RWPE2 (cell line): ENCODE results near the gene CA9.
"Not testable (repeated sequence)": the region's sequence is repeated elsewhere in the genome, so short reads cannot be mapped to it uniquely, and the experiment has no call there.

ENCODE experiments used
- ATAC-seq: fragments of 200-7000 bp; cut with Tn5 transposase; 3 replicates; pipeline ENCODE4 v1.9.1; 2021; ENCODE audit warnings: low read depth
- DNase-seq: peaks from one replicate; pipeline ENCODE4 v3.0.0-alpha.2; 2020; ENCODE audit warnings: low spot score
- H3K27ac ChIP-seq: fragments of 450-650 bp; 2 replicates; pipeline ENCODE4 v1.5.1; 2017; ENCODE audit warnings: mild to moderate bottlenecking; ENCODE audit not compliant: poor library complexity, severe bottlenecking
- H3K27me3 ChIP-seq: fragments of 250-450 bp; sonication (Bioruptor Pico); 2 replicates; pipeline ENCODE4 v1.5.1; 2021; ENCODE audit warnings: mild to moderate bottlenecking, moderate library complexity; ENCODE audit not compliant: insufficient read depth, poor library complexity, severe bottlenecking
- H3K36me3 ChIP-seq: fragments of 250-450 bp; sonication (Bioruptor Pico); 2 replicates; pipeline ENCODE4 v1.5.1; 2020; ENCODE audit warnings: low read depth, mild to moderate bottlenecking, moderate library complexity
- H3K4me1 ChIP-seq: fragments of 250-450 bp; sonication (Bioruptor Pico); 2 replicates; pipeline ENCODE4 v1.5.1; 2021; ENCODE audit warnings: mild to moderate bottlenecking, moderate library complexity; ENCODE audit not compliant: insufficient read depth, poor library complexity, severe bottlenecking
- H3K4me3 ChIP-seq: fragments of 250-450 bp; sonication (Bioruptor Pico); 2 replicates; pipeline ENCODE4 v1.5.1; 2021; ENCODE audit warnings: mild to moderate bottlenecking, moderate library complexity; ENCODE audit not compliant: severe bottlenecking
- H3K9me3 ChIP-seq: fragments of 250-450 bp; sonication (Bioruptor Pico); 2 replicates; pipeline ENCODE4 v1.5.1; 2021; ENCODE audit warnings: mild to moderate bottlenecking, moderate library complexity; ENCODE audit not compliant: severe bottlenecking
- CTCF ChIP-seq: fragments of 450-650 bp; IDR thresholded peaks from one replicate; pipeline ENCODE4 v1.5.1; 2017; ENCODE audit warnings: mild to moderate bottlenecking, moderate library complexity; ENCODE audit not compliant: poor library complexity, severe bottlenecking

Gene CA9

GRCh38 chr9:35635730-35636129 lies 38.0 kb upstream of the CA9 start:
- ATAC-seq (no peak), DNase-seq (no peak)
- Histone ChIP-seq H3K27ac (no peak overlapping the region), H3K9me3 (no peaks in the 10 kb centered on the region), H3K36me3 (no peaks in the 10 kb centered on the region), H3K27me3 (no peaks in the 10 kb centered on the region), H3K4me3 (no peak overlapping the region), H3K4me1 (no peaks in the 10 kb centered on the region)
- TF ChIP-seq CTCF: no peak

GRCh38 chr9:35636135-35636876 lies 37.4 kb upstream of the CA9 start:
- Histone ChIP-seq H3K4me3 (no peak overlapping the region), H3K4me1 (no peaks in the 10 kb centered on the region), H3K27ac (no peak overlapping the region), H3K27me3 (no peaks in the 10 kb centered on the region), H3K9me3 (no peaks in the 10 kb centered on the region), H3K36me3 (no peaks in the 10 kb centered on the region)
- DNase-seq (no peak), ATAC-seq (no peak)
- TF ChIP-seq CTCF: no peak

GRCh38 chr9:35636877-35637246 lies 36.9 kb upstream of the CA9 start:
- not testable (repeated sequence) for ATAC-seq, DNase-seq, H3K4me3 ChIP-seq

GRCh38 chr9:35637427-35637955 lies 36.2 kb upstream of the CA9 start:
- not testable (repeated sequence) for H3K27me3 ChIP-seq, ATAC-seq, H3K27ac ChIP-seq, H3K9me3 ChIP-seq, DNase-seq, H3K4me3 ChIP-seq, H3K4me1 ChIP-seq, H3K36me3 ChIP-seq

More at GRCh38 chr9:35636877-35637246, 36.9 kb upstream of the CA9 start:
- not testable (repeated sequence) for H3K9me3 ChIP-seq, H3K27me3 ChIP-seq, H3K36me3 ChIP-seq, H3K27ac ChIP-seq, H3K4me1 ChIP-seq

- not testable (repeated sequence) for H3K27ac ChIP-seq, H3K27me3 ChIP-seq, ATAC-seq, DNase-seq, H3K4me1 ChIP-seq, H3K4me3 ChIP-seq, H3K9me3 ChIP-seq, H3K36me3 ChIP-seq
Measured at GRCh38 chr9:35638751-35639150, 35.0 kb upstream of the CA9 start.

GRCh38 chr9:35639225-35639624 lies 34.5 kb upstream of the CA9 start:
- not testable (repeated sequence) for H3K4me1 ChIP-seq, H3K27me3 ChIP-seq, H3K9me3 ChIP-seq, H3K4me3 ChIP-seq, H3K27ac ChIP-seq, DNase-seq, H3K36me3 ChIP-seq, ATAC-seq

- H3K27ac ChIP-seq: no peak overlapping the region
Measured at GRCh38 chr9:35639631-35640030, 34.1 kb upstream of the CA9 start.

GRCh38 chr9:35640431-35640830 lies 33.3 kb upstream of the CA9 start:
- DNase-seq, H3K9me3 ChIP-seq, H3K27me3 ChIP-seq, H3K36me3 ChIP-seq, ATAC-seq, H3K27ac ChIP-seq, H3K4me1 ChIP-seq, H3K4me3 ChIP-seq: not testable (repeated sequence)

More at GRCh38 chr9:35639631-35640030, 34.1 kb upstream of the CA9 start:
- no peak for DNase-seq
- no peak for ATAC-seq
- no peak overlapping the region for H3K4me3 ChIP-seq
- no peaks in the 10 kb centered on the region for H3K27me3 ChIP-seq
- no peak for TF ChIP-seq CTCF
- no peaks in the 10 kb centered on the region for H3K36me3 ChIP-seq
- H3K9me3 ChIP-seq: no peaks in the 10 kb centered on the region
- H3K4me1 ChIP-seq: no peaks in the 10 kb centered on the region

GRCh38 chr9:35641478-35641877 lies 32.2 kb upstream of the CA9 start:
- H3K4me3 ChIP-seq, H3K27me3 ChIP-seq, H3K36me3 ChIP-seq, H3K9me3 ChIP-seq, ATAC-seq, H3K27ac ChIP-seq, H3K4me1 ChIP-seq, DNase-seq: not testable (repeated sequence)
